HepG2 (cell line): ENCODE measurements around the gene RFXANK. TPM values are rescaled to one million over a fixed set of nuclear protein-coding genes. Genes with fewer than 3 reads are reported as not detected.

Experiments used
- BCL6 ChIP-seq: IDR thresholded peaks from 2 replicates; pipeline ENCODE4 v1.6.1; 2016; ENCODE audit warnings: missing genetic modification reagents, missing compliant biosample characterization
- FOXK1 ChIP-seq: sonication (generic); formaldehyde crosslinking; IDR thresholded peaks from 2 replicates; pipeline ENCODE4 v1.4.0; 2020; ENCODE audit warnings: low read depth, missing genetic modification reagents, borderline replicate concordance
- FOXM1 ChIP-seq: sonication (generic); formaldehyde crosslinking; IDR thresholded peaks from 2 replicates; pipeline ENCODE4 v1.5.0; 2020; ENCODE audit warnings: missing genetic modification reagents
- KDM3A ChIP-seq: IDR thresholded peaks from 2 replicates; pipeline ENCODE4 v1.6.1; 2018; ENCODE audit warnings: low read depth, missing compliant biosample characterization
- MAF1 ChIP-seq: sonication (generic); formaldehyde crosslinking; IDR thresholded peaks from 2 replicates; pipeline ENCODE4 v1.5.0; 2020; ENCODE audit warnings: missing genetic modification reagents, borderline replicate concordance
- MEF2D ChIP-seq: sonication (generic); formaldehyde crosslinking; IDR thresholded peaks from 2 replicates; pipeline ENCODE4 v1.5.1; 2020; ENCODE audit warnings: mild to moderate bottlenecking, missing genetic modification reagents
- NFIB ChIP-seq: sonication (generic); formaldehyde crosslinking; IDR thresholded peaks from 2 replicates; pipeline ENCODE4 v1.9.0; 2021; ENCODE audit warnings: missing genetic modification reagents, mild to moderate bottlenecking, borderline replicate concordance
- NFYB ChIP-seq: sonication (generic); formaldehyde crosslinking; IDR thresholded peaks from 2 replicates; pipeline ENCODE4 v1.4.0; 2020; ENCODE audit warnings: missing genetic modification reagents
- RBFOX2 ChIP-seq: fragments of 200-400 bp; formaldehyde crosslinking; IDR thresholded peaks from 2 replicates; pipeline ENCODE4 v1.6.1; 2017; ENCODE audit warnings: low read depth, mild to moderate bottlenecking, low read length
- REL ChIP-seq: sonication (generic); formaldehyde crosslinking; conservative IDR thresholded peaks from 2 replicates; pipeline ENCODE4 v1.8.0; 2022; ENCODE audit warnings: mild to moderate bottlenecking, missing genetic modification reagents, moderate library complexity
- SALL2 ChIP-seq: sonication (generic); formaldehyde crosslinking; IDR thresholded peaks from 2 replicates; pipeline ENCODE4 v1.8.1; 2023; ENCODE audit warnings: mild to moderate bottlenecking, missing genetic modification reagents, inconsistent platforms
- SAP130 ChIP-seq: IDR thresholded peaks from 2 replicates; pipeline ENCODE4 v1.6.1; 2016; ENCODE audit warnings: low read depth
- SMAD3 ChIP-seq: sonication (generic); formaldehyde crosslinking; IDR thresholded peaks from 2 replicates; pipeline ENCODE4 v1.4.0; 2020; ENCODE audit warnings: missing genetic modification reagents
- SPEN ChIP-seq: sonication (generic); formaldehyde crosslinking; IDR thresholded peaks from 2 replicates; pipeline ENCODE4 v1.5.1; 2020; ENCODE audit warnings: low read depth, mild to moderate bottlenecking, missing genetic modification reagents
- ZBTB1 ChIP-seq: sonication (generic); formaldehyde crosslinking; IDR thresholded peaks from 2 replicates; pipeline ENCODE4 v1.4.0; 2020; ENCODE audit warnings: missing genetic modification reagents, borderline replicate concordance
- ZMAT3 ChIP-seq: sonication (generic); formaldehyde crosslinking; conservative IDR thresholded peaks from 2 replicates; pipeline ENCODE4 v1.7.0; 2021; ENCODE audit warnings: missing genetic modification reagents
- ZNF17 ChIP-seq: sonication (generic); formaldehyde crosslinking; IDR thresholded peaks from 2 replicates; pipeline ENCODE4 v1.5.0; 2020; ENCODE audit warnings: mild to moderate bottlenecking, missing genetic modification reagents
- ZNF232 ChIP-seq: sonication (generic); formaldehyde crosslinking; IDR thresholded peaks from 2 replicates; pipeline ENCODE4 v1.4.0; 2020; ENCODE audit warnings: missing genetic modification reagents, borderline replicate concordance
- ZNF30 ChIP-seq: sonication (generic); formaldehyde crosslinking; IDR thresholded peaks from 2 replicates; pipeline ENCODE4 v1.5.0; 2020; ENCODE audit warnings: mild to moderate bottlenecking, missing genetic modification reagents
- ZNF331 ChIP-seq: sonication (generic); formaldehyde crosslinking; IDR thresholded peaks from 2 replicates; pipeline ENCODE4 v1.4.0; 2020; ENCODE audit warnings: missing genetic modification reagents
- ZNF343 ChIP-seq: sonication (generic); formaldehyde crosslinking; IDR thresholded peaks from 2 replicates; pipeline ENCODE4 v1.4.0; 2020; ENCODE audit warnings: mild to moderate bottlenecking, missing genetic modification reagents
- ZNF510 ChIP-seq: sonication (generic); formaldehyde crosslinking; IDR thresholded peaks from 2 replicates; pipeline ENCODE4 v1.4.0; 2020; ENCODE audit warnings: low read depth, mild to moderate bottlenecking, missing genetic modification reagents
- ZNF550 ChIP-seq: sonication (generic); formaldehyde crosslinking; IDR thresholded peaks from 2 replicates; pipeline ENCODE4 v1.4.0; 2020; ENCODE audit warnings: mild to moderate bottlenecking, missing genetic modification reagents, borderline replicate concordance
- ZNF709 ChIP-seq: sonication (generic); formaldehyde crosslinking; IDR thresholded peaks from 2 replicates; pipeline ENCODE4 v1.5.0; 2020; ENCODE audit warnings: mild to moderate bottlenecking, missing genetic modification reagents
- ZNF713 ChIP-seq: sonication (generic); formaldehyde crosslinking; IDR thresholded peaks from 2 replicates; pipeline ENCODE4 v1.4.0; 2020; ENCODE audit warnings: mild to moderate bottlenecking, missing genetic modification reagents
- ZNF777 ChIP-seq: sonication (generic); formaldehyde crosslinking; IDR thresholded peaks from 2 replicates; pipeline ENCODE4 v1.4.0; 2020; ENCODE audit warnings: missing genetic modification reagents
- polyA plus RNA-seq, 8 experiments: library from polyadenylated mRNA; depleted of rRNA in 3 of 8; stranded (reverse) in 7 of 8; unstranded in 1 of 8; fragments of >200 nt; fragmentation: Illumina TruSeq in 4 of 8; extraction: Trizol in 4 of 8; gene quantifications; 2 replicates each; pipeline versions ENCODE4 v1.2.1 to v1.2.3, GENCODE V29; 2011 to 2016; ENCODE audit warnings: low read depth in 4 of 8, missing spikeins in 1 of 8, mixed read lengths in 1 of 8; ENCODE audit not compliant: insufficient read depth in 1 of 8
- total RNA-seq, 5 experiments: library from RNA; depleted of rRNA; stranded (reverse); fragments of >200 nt; fragmentation: Illumina TruSeq; extraction: Trizol; gene quantifications; 2 replicates each; pipeline ENCODE4 v1.2.3, GENCODE V29; 2016; ENCODE audit warnings: low read depth in 1 of 5
- TF ChIP-seq, protein P1 (sequence below): sonication (generic); formaldehyde crosslinking; IDR thresholded peaks from 2 replicates; pipeline ENCODE4 v1.4.0; 2020; ENCODE audit warnings: missing genetic modification reagents
- TF ChIP-seq, protein P2 (sequence below): IDR thresholded peaks from 2 replicates; pipeline ENCODE4 v1.6.1; 2018; ENCODE audit warnings: missing genetic modification reagents, mild to moderate bottlenecking, missing compliant biosample characterization
- TF ChIP-seq, protein P3 (sequence below): IDR thresholded peaks from 2 replicates; pipeline ENCODE4 v1.6.1; 2016; ENCODE audit warnings: missing compliant biosample characterization, missing genetic modification reagents, borderline replicate concordance

RFXANK gene
- total and polyA plus RNA-seq, 2 of the 13 experiments (the other 11 are each of a cell fraction or from before 2014, with no cell fraction given), result 49.9 to 80.7 TPM

DNA sequence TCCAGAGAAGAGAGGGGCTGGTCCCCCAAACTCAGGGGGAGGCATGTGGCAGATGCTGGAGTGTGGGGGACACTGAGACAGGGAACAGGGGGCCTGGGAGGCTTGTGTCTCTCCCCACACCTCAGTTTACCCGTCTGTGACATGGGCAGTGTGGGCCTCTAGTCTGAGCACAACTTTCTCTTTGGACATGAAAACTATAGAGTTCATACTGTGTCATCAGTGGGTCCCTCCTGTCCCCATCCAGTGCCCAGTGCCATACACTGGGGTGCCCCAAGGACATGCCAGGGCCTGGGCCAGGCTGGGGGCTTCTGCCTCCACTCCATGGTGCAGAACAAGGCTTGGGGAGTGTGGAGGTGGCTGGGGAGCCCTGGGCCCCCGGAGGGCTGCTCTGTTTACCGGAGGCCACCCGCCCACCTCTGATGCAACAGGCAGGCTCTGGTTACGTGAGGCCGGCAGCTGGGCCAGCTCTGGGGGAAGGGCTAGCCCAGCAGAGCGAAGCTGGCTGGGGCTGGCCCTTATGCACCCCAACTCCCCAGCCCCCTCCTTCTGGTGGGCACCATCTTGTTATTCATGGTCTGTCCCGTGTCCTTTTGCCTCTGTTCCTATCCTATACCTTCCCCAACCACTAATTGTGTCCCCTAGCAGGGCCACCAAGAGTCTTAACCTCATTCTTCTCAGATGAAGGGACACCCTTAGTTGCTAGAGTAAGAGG, 20.1 kb upstream of the RFXANK start (continued):
- TF ChIP-seq MAF1 (CRISPR knock-in tag), result no peak
- no peak for TF ChIP-seq ZBTB1
- 0 out of 2 replicates have a peak, but pooled peaks have one; percentile 78 for TF ChIP-seq ZNF550 (CRISPR knock-in tag)
- TF ChIP-seq ZNF510 (CRISPR knock-in tag), result no peak
- TF ChIP-seq SALL2, result peak; percentile 25; the same call in 1 of the 2 replicates
- 0 out of 2 replicates have a peak, but pooled peaks have one; percentile 57 for TF ChIP-seq ZNF713 (CRISPR knock-in tag)
- TF ChIP-seq FOXM1, result no peak
- no peak for TF ChIP-seq MEF2D
- peak; percentile 83 for TF ChIP-seq SMAD3 (CRISPR knock-in tag)
- TF ChIP-seq, protein P1, sequence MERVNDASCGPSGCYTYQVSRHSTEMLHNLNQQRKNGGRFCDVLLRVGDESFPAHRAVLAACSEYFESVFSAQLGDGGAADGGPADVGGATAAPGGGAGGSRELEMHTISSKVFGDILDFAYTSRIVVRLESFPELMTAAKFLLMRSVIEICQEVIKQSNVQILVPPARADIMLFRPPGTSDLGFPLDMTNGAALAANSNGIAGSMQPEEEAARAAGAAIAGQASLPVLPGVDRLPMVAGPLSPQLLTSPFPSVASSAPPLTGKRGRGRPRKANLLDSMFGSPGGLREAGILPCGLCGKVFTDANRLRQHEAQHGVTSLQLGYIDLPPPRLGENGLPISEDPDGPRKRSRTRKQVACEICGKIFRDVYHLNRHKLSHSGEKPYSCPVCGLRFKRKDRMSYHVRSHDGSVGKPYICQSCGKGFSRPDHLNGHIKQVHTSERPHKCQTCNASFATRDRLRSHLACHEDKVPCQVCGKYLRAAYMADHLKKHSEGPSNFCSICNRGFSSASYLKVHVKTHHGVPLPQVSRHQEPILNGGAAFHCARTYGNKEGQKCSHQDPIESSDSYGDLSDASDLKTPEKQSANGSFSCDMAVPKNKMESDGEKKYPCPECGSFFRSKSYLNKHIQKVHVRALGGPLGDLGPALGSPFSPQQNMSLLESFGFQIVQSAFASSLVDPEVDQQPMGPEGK (CRISPR knock-in tag), result peak; percentile 99
- peak; percentile 77; the same call in 1 of the 2 replicates for TF ChIP-seq FOXK1
- no peak for TF ChIP-seq NFYB (CRISPR knock-in tag)
- peak; percentile 26; the same call in 1 of the 2 replicates for TF ChIP-seq SPEN (CRISPR knock-in tag)
- no peak for TF ChIP-seq ZNF232 (CRISPR knock-in tag)
- no peak for TF ChIP-seq ZNF17
- TF ChIP-seq, protein P2, sequence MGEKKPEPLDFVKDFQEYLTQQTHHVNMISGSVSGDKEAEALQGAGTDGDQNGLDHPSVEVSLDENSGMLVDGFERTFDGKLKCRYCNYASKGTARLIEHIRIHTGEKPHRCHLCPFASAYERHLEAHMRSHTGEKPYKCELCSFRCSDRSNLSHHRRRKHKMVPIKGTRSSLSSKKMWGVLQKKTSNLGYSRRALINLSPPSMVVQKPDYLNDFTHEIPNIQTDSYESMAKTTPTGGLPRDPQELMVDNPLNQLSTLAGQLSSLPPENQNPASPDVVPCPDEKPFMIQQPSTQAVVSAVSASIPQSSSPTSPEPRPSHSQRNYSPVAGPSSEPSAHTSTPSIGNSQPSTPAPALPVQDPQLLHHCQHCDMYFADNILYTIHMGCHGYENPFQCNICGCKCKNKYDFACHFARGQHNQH (CRISPR knock-in tag), result peak; percentile 64; the same call in 1 of the 2 replicates
- TF ChIP-seq REL (CRISPR knock-in tag), result no peak
- peak; percentile 76 for TF ChIP-seq SAP130 (CRISPR knock-in tag)
- TF ChIP-seq, protein P3, sequence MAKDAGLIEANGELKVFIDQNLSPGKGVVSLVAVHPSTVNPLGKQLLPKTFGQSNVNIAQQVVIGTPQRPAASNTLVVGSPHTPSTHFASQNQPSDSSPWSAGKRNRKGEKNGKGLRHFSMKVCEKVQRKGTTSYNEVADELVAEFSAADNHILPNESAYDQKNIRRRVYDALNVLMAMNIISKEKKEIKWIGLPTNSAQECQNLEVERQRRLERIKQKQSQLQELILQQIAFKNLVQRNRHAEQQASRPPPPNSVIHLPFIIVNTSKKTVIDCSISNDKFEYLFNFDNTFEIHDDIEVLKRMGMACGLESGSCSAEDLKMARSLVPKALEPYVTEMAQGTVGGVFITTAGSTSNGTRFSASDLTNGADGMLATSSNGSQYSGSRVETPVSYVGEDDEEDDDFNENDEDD (CRISPR knock-in tag), result no peak
- TF ChIP-seq BCL6 (CRISPR knock-in tag), result peak; percentile 62
- TF ChIP-seq NFIB (CRISPR knock-in tag), result no peak
- 0 out of 2 replicates have a peak, but pooled peaks have one; percentile 55 for TF ChIP-seq ZNF709 (CRISPR knock-in tag)
- TF ChIP-seq RBFOX2, result peak; percentile 66
- TF ChIP-seq ZNF777 (CRISPR knock-in tag), result no peak
- no peak for TF ChIP-seq ZMAT3
- TF ChIP-seq KDM3A (CRISPR knock-in tag), result 0 out of 2 replicates have a peak, but pooled peaks have one; percentile 66
- TF ChIP-seq ZNF343 (CRISPR knock-in tag), result 0 out of 2 replicates have a peak, but pooled peaks have one; percentile 31
- TF ChIP-seq ZNF331 (CRISPR knock-in tag), result peak; percentile 25; the same call in 1 of the 2 replicates
- no peak for TF ChIP-seq ZNF30 (CRISPR knock-in tag)
